ENCODE data around the gene MKLN1.
"Not testable (repeated sequence)": the region's sequence is repeated elsewhere in the genome, so short reads cannot be mapped to it uniquely, and the experiment has no call there.

The MKLN1 gene

GRCh38 chr7:131320603-131321002, 7.1 kb upstream of the MKLN1 start:
- DNase-seq, result no peak

- DNase-seq, result no peak
Observed at GRCh38 chr7:131321656-131322055, 6.0 kb upstream of the MKLN1 start.

GRCh38 chr7:131322061-131322460, 5.6 kb upstream of the MKLN1 start:
- DNase-seq, result no peak

GRCh38 chr7:131322861-131323260, 4.8 kb upstream of the MKLN1 start:
- no peak for DNase-seq

GRCh38 chr7:131325179-131325840, 2.4 kb upstream of the MKLN1 start:
- DNase-seq, result no peak

GRCh38 chr7:131326576-131326975, 1.1 kb upstream of the MKLN1 start:
- no peak for DNase-seq

- DNase-seq, result no peak
Observed at GRCh38 chr7:131327049-131327625, 539 bp upstream of the MKLN1 start.

- DNase-seq, result no peak
Observed at GRCh38 chr7:131328377-131329175, 900 bp downstream of the MKLN1 start.

- DNase-seq, result no peak
Observed at GRCh38 chr7:131329176-131329570, 1.5 kb downstream of the MKLN1 start.

- DNase-seq, result no peak
Observed at GRCh38 chr7:131330299-131330698, 2.6 kb downstream of the MKLN1 start.

GRCh38 chr7:131331806-131332205, 4.1 kb downstream of the MKLN1 start:
- DNase-seq, result no peak

GRCh38 chr7:131332729-131333128, 5.1 kb downstream of the MKLN1 start:
- not testable (repeated sequence) for DNase-seq

- DNase-seq, result no peak
Observed at GRCh38 chr7:131335639-131336381, 8.1 kb downstream of the MKLN1 start.

- no peak for DNase-seq
Observed at GRCh38 chr7:131336956-131337355, 9.3 kb downstream of the MKLN1 start.

GRCh38 chr7:131338173-131338572, 10.5 kb downstream of the MKLN1 start:
- DNase-seq, result no peak

- DNase-seq, result no peak
Observed at GRCh38 chr7:131338691-131339390, 11.2 kb downstream of the MKLN1 start.

GRCh38 chr7:131341690-131342089, 14.0 kb downstream of the MKLN1 start:
- DNase-seq, result no peak

- no peak for DNase-seq
Observed at GRCh38 chr7:131342864-131343442, 15.3 kb downstream of the MKLN1 start.

GRCh38 chr7:131346885-131347592, 19.4 kb downstream of the MKLN1 start:
- DNase-seq, result no peak

- no peak for DNase-seq
Observed at GRCh38 chr7:131352032-131352431, 24.4 kb downstream of the MKLN1 start.

- DNase-seq, result no peak
Observed at GRCh38 chr7:131354390-131354789, 26.7 kb downstream of the MKLN1 start.
